GM12874 (cell line): Measurements from ENCODE around the gene ZDHHC4.

Experiments
- CTCF ChIP-seq: IDR thresholded peaks from 2 replicates; pipeline ENCODE4 v1.5.1; 2011; ENCODE audit warnings: low read depth, mild to moderate bottlenecking, control low read depth, low read length, moderate library complexity; ENCODE audit not compliant: insufficient read depth

The ZDHHC4 gene

DNA sequence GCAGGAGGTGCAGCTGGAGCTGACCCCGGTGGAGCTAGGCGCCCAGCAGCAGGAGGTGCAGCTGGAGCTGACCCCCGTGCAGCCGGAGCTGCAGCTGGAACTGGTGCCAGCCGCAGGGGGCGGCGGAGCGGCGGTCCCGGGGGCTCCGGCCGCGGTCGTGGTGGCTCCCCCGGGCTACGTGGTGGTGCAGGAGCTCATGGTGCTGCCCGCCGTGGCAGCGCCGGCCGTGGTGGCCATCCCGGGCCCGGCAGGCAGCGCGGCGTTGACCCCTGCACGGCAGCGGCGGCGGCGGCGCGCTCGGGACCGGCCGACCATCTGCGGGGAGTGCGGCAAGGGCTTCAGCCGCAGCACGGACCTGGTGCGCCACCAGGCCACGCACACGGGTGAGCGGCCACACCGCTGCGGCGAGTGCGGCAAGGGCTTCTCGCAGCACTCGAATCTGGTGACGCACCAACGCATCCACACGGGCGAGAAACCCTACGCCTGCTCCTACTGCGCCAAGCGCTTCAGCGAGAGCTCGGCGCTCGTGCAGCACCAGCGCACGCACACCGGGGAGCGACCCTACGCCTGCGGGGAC, 45.0 kb downstream of the ZDHHC4 start:
- TF ChIP-seq CTCF, result no peak

DNA sequence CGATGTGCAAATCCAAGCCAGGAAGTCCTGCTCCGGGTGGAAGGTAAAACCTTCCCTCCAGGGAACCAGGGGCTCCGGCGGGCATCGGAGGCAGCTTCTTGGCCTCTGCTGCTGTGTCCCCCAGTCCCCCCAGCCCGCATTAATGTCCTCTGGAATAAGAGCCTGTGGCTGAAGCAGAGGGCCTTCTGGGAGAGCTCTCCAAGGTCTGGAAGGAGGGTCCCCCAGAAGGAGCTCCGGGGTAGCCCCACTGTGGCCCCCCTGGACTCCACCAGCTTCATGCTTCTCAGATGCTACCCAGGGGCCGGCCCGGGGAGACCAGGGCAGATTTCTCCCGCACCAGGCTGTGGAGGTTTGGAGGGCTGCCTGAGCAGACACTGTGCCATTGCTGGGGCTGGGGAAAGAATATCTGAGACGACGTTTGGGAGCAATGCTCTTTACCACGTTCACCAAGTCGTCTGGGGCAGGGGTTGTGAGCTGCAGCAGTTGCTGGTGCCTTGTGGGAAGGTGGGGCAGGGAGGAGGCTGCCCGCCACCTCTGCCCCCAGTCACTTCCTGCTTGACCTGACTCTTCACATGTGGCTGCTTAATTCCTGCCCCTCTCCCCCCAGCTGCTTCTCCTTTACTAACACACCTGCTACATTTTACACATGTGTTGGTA, 46.5 kb downstream of the ZDHHC4 start:
- no peak for TF ChIP-seq CTCF

DNA sequence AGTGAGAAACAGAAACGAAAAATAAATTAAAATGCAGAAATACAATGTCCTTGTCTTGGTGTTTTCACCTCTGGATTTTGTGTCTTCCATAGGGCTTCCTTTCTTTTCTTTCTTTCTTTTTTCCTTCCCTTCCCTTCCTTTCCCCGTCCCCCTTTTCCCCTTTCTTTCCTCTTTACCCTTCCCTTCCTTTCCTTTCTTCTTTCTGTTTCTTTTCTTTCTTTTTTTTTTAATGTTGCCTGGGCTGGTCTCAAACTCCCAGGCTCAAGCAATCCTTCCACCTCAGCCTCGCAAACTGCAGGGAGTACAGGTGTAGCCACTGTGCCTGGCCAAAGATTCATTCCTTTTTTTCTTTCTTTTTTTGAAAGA, 47.0 kb downstream of the ZDHHC4 start:
- TF ChIP-seq CTCF, result no peak

DNA sequence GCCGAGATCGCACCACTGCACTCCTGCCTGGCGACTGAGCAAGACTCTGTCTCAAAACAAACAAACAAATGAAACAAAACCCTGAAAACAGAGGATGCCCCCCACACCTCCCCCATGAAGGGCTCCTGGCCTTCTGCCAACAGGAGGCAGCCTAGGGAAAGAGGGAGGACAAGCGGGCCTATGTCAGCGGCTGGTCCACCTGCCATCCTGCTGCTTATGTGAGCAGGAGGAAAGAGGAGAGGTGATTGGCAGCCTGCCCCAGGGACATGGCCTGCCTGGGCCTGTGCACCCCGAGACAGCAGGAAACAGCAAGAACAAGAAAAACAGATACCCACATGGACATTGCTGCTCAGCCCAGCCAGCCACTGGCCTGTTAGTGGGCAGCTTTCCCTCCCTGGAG, 50.8 kb downstream of the ZDHHC4 start:
- no peak for TF ChIP-seq CTCF

- no peak for TF ChIP-seq CTCF
Measured at GRCh38 chr7:6630007-6630849, 53.0 kb downstream of the ZDHHC4 start.

DNA sequence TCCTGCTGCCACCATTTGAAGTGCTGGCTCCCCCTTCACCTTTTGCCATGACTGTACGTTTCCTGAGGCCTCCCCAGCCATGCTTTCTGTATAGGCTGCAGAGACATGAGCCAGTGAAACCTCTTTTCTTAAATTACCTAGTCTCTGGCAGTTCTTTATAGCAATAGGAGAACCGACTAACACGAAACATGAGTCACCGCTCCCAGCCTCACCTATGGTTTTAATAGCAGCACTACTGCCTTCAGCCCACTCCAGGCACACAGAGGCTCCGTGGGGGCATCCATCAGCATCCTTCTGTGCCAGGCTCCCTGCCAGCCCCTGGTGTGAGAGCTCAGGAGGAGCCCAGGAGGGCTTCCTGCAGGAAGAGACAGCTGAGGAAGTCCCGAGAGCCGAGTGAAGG, 54.4 kb downstream of the ZDHHC4 start:
- no peak for TF ChIP-seq CTCF

DNA sequence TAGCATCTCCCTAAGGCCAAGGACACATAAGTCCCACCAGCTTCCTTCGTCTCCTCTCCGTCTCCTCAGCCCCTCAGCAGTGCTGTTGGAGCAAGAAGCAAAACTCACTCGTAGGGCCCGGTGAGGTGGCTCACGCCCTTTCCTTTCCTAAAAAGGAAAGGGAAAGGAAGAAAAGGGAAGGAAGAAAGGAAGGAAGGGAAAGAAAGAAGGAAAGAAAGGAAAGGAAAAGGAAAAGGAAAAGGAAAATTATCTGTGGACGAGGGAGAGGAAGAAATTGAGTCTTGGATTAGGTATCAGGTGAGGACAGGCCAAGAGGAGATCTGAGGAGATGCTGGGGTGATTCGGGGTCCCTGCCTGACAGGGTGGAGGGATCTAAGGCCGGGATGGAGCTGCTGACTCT, 56.8 kb downstream of the ZDHHC4 start:
- TF ChIP-seq CTCF, result no peak
